K562 (cell line): ENCODE measurements around the gene REC8. TPM values are rescaled to one million over a fixed set of nuclear protein-coding genes. Genes with fewer than 3 reads are reported as not detected.

ENCODE experiments used
- CREBBP ChIP-seq: IDR thresholded peaks from one replicate; pipeline ENCODE4 v1.6.1; 2012; ENCODE audit warnings: low read depth, mild to moderate bottlenecking, control low read depth, inconsistent platforms, low read length
- FIP1L1 ChIP-seq: fragments of 200-400 bp; formaldehyde crosslinking; IDR thresholded peaks from 2 replicates; pipeline ENCODE4 v1.6.1; 2018; ENCODE audit warnings: mild to moderate bottlenecking, low read depth, low read length; ENCODE audit not compliant: poor library complexity, severe bottlenecking
- GABPB2 ChIP-seq: fragments of 250-450 bp; sonication (Bioruptor Pico); conservative IDR thresholded peaks from 2 replicates; pipeline ENCODE4 v1.5.1; 2021; ENCODE audit warnings: mild to moderate bottlenecking
- HCFC1 ChIP-seq: IDR thresholded peaks from 2 replicates; pipeline ENCODE4 v1.6.1; 2012; ENCODE audit warnings: low read depth, low read length, improper control_type of control experiment
- HDAC6 ChIP-seq: IDR thresholded peaks from 2 replicates; pipeline ENCODE4 v1.6.1; 2012; ENCODE audit warnings: low read depth, mild to moderate bottlenecking, control low read depth, inconsistent platforms, low read length, moderate library complexity
- MTF1 ChIP-seq: fragments of 250-450 bp; sonication (Bioruptor Pico); IDR thresholded peaks from 2 replicates; pipeline ENCODE4 v1.9.0; 2021; ENCODE audit warnings: moderate library complexity, mild to moderate bottlenecking, inconsistent platforms, borderline replicate concordance
- NBN ChIP-seq: fragments of 450-650 bp; IDR thresholded peaks from 2 replicates; pipeline ENCODE4 v1.6.1; 2016; ENCODE audit warnings: low read depth, mild to moderate bottlenecking
- PHB2 ChIP-seq: fragments of 450-650 bp; IDR thresholded peaks from 2 replicates; pipeline ENCODE4 v1.6.1; 2017; ENCODE audit warnings: low read depth
- RFX5 ChIP-seq: IDR thresholded peaks from 2 replicates; pipeline ENCODE4 v1.6.1; 2011; ENCODE audit warnings: low read depth, mild to moderate bottlenecking, improper control_type of control experiment, low read length
- SMAD2 ChIP-seq: fragments of 150-350 bp; IDR thresholded peaks from 2 replicates; pipeline ENCODE4 v1.6.1; 2014; ENCODE audit warnings: low read depth, mild to moderate bottlenecking, low read length
- ZNF263 ChIP-seq: sonication (generic); formaldehyde crosslinking; IDR thresholded peaks from 2 replicates; pipeline ENCODE4 v1.8.0; 2022; ENCODE audit warnings: mild to moderate bottlenecking, missing genetic modification reagents, borderline replicate concordance
- polyA plus RNA-seq, 8 experiments: library from polyadenylated mRNA; depleted of rRNA in 4 of 8; stranded (reverse) in 5 of 8; unstranded in 3 of 8; fragments of >200 nt; fragmentation: Nextera tagmentation in 2 of 8; fragmentation: Illumina TruSeq in 1 of 8; extraction: Ambion mirVana in 2 of 8; extraction: Trizol in 1 of 8; gene quantifications; 2 replicates each; pipeline versions ENCODE4 v1.2.1 to v1.2.3, GENCODE V29; 2011 to 2014; ENCODE audit warnings: inconsistent platforms in 1 of 8, missing spikeins in 1 of 8
- total RNA-seq, 7 experiments: library from RNA; depleted of rRNA in 6 of 7; stranded (reverse); fragments of >200 nt in 6 of 7; fragmentation: Illumina TruSeq in 2 of 7; extraction: Trizol in 2 of 7; gene quantifications; 2 replicates each; pipeline versions ENCODE4 v1.2.1 to v1.2.3, GENCODE V29; 2011 to 2021; ENCODE audit warnings: low replicate concordance in 1 of 7
- TF ChIP-seq, protein P1 (sequence below), 2 experiments: fragments of 450-650 bp; IDR thresholded peaks; 2 replicates each; pipeline ENCODE4 v1.6.1; 2016
- TF ChIP-seq, protein P2 (sequence below): fragments of 250-450 bp; sonication (Bioruptor Pico); IDR thresholded peaks from 2 replicates; pipeline ENCODE4 v1.5.0; 2021
- TF ChIP-seq, protein P3 (sequence below): fragments of 450-650 bp; formaldehyde crosslinking; IDR thresholded peaks from 2 replicates; pipeline ENCODE4 v1.4.0; 2022; ENCODE audit warnings: missing genetic modification characterization
- TF ChIP-seq, protein P4 (sequence below): fragments of 150-350 bp; conservative IDR thresholded peaks from 2 replicates; pipeline ENCODE4 v1.6.1; 2014; ENCODE audit warnings: low read length
- TF ChIP-seq, protein P5 (sequence below): fragments of 250-450 bp; sonication (Bioruptor Pico); IDR thresholded peaks from 2 replicates; pipeline ENCODE4 v1.5.0; 2020; ENCODE audit warnings: mild to moderate bottlenecking, borderline replicate concordance

The REC8 gene
- total and polyA plus RNA-seq, 9 of the 15 experiments (the other 6 are each of a cell fraction or from before 2014, with no cell fraction given), result 0.11 to 2.5 (median 0.85) TPM

DNA sequence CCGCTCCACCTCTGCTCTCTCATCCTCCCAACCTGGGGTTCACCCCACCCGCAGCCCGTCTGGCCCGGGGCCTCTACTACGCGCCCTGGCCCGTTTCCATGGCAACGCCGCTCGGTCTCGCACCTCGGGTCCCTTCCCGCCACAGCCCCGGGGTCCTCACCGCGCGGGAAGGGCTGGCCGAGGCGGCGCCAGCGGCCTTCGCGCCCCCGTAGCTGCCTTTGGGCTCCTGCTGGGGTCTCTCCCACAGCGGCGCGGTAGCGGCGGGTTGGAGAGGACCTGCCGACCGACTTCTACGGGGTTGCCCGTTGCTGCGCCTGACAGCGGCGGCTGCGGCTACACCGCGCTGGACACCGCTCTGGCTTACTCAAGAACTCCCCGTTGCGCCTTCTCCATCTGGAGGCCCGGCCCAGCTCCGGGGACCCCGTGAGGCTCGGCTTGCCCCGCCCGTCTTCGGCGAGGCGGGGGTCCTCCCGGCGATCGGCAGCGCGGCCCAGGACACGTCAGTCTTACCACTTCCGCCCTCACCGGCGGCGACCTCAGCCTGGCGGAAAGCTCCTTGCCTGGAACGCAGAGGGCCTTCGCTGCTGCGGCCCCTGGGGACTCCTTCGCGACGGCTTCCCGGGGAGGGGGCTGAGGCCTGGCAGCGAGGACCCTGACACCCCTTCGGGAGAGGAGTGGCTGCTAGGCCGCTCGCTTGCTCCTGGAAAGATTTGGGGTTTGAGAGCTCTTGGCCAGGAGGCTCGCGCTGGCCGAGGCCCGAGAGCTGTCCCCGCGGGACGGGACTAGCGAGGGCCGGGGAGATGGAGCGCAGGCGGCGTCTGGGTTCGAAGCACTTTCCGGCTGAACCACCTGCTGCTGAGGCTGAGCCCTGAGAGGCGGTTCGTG, 23.5 kb downstream of the REC8 start, which contains the start of gene TM9SF1 (continued):
- TF ChIP-seq, protein P1, sequence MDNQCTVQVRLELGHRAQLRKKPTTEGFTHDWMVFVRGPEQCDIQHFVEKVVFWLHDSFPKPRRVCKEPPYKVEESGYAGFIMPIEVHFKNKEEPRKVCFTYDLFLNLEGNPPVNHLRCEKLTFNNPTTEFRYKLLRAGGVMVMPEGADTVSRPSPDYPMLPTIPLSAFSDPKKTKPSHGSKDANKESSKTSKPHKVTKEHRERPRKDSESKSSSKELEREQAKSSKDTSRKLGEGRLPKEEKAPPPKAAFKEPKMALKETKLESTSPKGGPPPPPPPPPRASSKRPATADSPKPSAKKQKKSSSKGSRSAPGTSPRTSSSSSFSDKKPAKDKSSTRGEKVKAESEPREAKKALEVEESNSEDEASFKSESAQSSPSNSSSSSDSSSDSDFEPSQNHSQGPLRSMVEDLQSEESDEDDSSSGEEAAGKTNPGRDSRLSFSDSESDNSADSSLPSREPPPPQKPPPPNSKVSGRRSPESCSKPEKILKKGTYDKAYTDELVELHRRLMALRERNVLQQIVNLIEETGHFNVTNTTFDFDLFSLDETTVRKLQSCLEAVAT (IDR thresholded peaks at IDR 0.05), result 0 out of 4 replicates have a peak, but pooled peaks of 1 of the 2 experiments have one; percentile 14
- TF ChIP-seq ZNF263, result peak; percentile 66; the same call in 1 of the 2 replicates
- no peak for TF ChIP-seq MTF1 (CRISPR knock-in tag)
- TF ChIP-seq NBN, result 0 out of 2 replicates have a peak, but pooled peaks have one; percentile 17
- TF ChIP-seq SMAD2, result no peak
- TF ChIP-seq, protein P2, sequence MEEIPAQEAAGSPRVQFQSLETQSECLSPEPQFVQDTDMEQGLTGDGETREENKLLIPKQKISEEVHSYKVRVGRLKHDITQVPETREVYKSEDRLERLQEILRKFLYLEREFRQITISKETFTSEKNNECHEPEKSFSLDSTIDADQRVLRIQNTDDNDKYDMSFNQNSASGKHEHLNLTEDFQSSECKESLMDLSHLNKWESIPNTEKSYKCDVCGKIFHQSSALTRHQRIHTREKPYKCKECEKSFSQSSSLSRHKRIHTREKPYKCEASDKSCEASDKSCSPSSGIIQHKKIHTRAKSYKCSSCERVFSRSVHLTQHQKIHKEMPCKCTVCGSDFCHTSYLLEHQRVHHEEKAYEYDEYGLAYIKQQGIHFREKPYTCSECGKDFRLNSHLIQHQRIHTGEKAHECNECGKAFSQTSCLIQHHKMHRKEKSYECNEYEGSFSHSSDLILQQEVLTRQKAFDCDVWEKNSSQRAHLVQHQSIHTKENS (CRISPR knock-in tag), result no peak
- TF ChIP-seq HCFC1, result peak; percentile 84
- TF ChIP-seq, protein P3, sequence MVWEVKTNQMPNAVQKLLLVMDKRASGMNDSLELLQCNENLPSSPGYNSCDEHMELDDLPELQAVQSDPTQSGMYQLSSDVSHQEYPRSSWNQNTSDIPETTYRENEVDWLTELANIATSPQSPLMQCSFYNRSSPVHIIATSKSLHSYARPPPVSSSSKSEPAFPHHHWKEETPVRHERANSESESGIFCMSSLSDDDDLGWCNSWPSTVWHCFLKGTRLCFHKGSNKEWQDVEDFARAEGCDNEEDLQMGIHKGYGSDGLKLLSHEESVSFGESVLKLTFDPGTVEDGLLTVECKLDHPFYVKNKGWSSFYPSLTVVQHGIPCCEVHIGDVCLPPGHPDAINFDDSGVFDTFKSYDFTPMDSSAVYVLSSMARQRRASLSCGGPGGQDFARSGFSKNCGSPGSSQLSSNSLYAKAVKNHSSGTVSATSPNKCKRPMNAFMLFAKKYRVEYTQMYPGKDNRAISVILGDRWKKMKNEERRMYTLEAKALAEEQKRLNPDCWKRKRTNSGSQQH (CRISPR knock-in tag), result no peak
- no peak for TF ChIP-seq CREBBP
- peak; percentile 78 for TF ChIP-seq FIP1L1
- no peak for TF ChIP-seq RFX5
- TF ChIP-seq HDAC6, result no peak
- TF ChIP-seq, protein P4, sequence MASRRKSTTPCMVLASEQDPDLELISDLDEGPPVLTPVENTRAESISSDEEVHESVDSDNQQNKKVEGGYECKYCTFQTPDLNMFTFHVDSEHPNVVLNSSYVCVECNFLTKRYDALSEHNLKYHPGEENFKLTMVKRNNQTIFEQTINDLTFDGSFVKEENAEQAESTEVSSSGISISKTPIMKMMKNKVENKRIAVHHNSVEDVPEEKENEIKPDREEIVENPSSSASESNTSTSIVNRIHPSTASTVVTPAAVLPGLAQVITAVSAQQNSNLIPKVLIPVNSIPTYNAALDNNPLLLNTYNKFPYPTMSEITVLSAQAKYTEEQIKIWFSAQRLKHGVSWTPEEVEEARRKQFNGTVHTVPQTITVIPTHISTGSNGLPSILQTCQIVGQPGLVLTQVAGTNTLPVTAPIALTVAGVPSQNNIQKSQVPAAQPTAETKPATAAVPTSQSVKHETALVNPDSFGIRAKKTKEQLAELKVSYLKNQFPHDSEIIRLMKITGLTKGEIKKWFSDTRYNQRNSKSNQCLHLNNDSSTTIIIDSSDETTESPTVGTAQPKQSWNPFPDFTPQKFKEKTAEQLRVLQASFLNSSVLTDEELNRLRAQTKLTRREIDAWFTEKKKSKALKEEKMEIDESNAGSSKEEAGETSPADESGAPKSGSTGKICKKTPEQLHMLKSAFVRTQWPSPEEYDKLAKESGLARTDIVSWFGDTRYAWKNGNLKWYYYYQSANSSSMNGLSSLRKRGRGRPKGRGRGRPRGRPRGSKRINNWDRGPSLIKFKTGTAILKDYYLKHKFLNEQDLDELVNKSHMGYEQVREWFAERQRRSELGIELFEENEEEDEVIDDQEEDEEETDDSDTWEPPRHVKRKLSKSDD, result no peak
- TF ChIP-seq, protein P5, sequence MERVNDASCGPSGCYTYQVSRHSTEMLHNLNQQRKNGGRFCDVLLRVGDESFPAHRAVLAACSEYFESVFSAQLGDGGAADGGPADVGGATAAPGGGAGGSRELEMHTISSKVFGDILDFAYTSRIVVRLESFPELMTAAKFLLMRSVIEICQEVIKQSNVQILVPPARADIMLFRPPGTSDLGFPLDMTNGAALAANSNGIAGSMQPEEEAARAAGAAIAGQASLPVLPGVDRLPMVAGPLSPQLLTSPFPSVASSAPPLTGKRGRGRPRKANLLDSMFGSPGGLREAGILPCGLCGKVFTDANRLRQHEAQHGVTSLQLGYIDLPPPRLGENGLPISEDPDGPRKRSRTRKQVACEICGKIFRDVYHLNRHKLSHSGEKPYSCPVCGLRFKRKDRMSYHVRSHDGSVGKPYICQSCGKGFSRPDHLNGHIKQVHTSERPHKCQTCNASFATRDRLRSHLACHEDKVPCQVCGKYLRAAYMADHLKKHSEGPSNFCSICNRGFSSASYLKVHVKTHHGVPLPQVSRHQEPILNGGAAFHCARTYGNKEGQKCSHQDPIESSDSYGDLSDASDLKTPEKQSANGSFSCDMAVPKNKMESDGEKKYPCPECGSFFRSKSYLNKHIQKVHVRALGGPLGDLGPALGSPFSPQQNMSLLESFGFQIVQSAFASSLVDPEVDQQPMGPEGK, result no peak
- no peak for TF ChIP-seq PHB2
- no peak for TF ChIP-seq GABPB2 (CRISPR knock-in tag)
